HG03108 (cell line): Measurements from ENCODE around the gene KIAA1217.

Experiments
- ATAC-seq: cut with Tn5 transposase; IDR thresholded peaks from one replicate; pipeline ENCODE4 v1.9.1; 2021; ENCODE audit warnings: moderate library complexity; ENCODE audit not compliant: unreplicated experiment

KIAA1217 gene

DNA sequence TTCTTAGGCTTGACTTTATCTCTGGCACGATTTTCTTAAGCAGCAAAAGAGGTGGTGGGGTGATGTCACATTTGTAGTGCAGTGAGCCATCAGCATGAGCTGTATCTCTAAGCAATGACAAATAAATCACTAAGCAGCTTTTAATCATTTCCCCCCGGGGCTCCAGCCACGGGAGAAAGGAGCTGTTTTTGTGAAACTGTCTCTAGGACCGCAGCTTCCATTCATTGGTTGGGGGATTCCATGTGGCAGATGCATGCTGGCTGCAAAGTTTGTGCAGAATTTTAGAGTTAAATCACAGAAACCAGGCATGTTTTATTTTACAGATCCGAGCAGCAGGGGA is 464 bp downstream of the KIAA1217 start:
- peak; percentile 33 for ATAC-seq

DNA sequence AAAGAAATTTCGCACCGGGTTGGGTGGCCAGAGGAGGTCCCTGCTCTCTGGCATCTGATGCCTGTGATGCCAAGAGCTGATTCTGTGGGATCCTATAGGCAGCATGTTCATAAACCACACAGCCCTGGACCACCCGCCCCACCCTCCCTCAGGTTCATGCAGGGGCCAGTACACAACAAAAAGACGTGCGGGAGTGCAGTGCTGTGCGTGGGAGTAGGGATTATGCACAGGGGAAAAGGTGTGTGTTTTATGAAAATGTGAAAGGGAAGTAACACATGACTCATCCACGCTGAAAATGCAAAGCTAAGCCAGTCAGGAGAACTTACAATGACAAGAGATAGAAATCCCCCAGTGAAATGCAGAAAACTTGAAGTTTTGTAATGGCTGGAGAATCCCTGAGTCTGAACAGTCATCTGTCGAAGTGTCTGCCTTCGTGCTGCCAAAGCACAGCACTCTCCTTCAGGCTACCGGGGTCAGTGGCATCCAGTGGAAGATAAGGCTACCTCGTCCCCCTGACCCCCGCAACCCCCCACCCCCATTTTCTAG is 1.1 kb downstream of the KIAA1217 start:
- ATAC-seq = peak; percentile 59

DNA sequence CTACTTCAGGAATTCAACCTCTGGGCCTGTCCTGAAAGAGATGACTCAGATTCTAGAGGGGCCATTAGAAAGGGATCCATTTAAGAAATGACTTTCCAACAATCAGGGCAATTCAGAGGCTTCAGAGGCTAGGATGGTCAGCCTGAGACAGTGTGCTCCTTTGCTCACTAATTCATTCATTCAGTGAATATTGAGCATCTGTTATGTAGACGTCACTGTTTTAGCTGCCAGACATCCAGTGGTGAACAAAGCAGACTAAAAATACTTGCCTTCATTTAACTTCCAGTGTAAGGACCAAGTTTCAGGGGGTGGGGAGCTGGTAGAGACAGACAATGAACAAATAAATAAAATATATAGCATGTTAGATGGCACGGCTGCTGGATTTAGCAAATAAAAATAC is 1.6 kb downstream of the KIAA1217 start:
- ATAC-seq = no peak

DNA sequence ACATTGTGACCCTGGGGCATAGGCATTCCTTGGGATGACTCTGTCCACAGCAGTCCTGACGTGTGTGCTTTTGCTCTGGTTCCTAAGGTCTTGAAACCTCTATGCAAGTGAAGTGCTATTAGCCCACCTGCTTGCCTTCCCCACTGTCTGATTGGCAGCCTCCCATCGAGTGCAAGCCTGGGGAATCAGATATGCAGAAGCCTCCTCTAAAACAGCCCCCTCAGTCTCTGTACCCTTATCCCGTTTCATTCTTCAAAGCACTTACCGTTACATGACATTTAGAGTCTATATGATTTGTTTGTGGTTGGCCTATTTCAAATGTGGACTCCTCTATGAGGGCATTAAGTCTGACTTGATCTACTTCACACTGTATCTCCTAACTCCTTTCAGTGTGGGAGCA is 4.3 kb downstream of the KIAA1217 start:
- ATAC-seq = no peak

DNA sequence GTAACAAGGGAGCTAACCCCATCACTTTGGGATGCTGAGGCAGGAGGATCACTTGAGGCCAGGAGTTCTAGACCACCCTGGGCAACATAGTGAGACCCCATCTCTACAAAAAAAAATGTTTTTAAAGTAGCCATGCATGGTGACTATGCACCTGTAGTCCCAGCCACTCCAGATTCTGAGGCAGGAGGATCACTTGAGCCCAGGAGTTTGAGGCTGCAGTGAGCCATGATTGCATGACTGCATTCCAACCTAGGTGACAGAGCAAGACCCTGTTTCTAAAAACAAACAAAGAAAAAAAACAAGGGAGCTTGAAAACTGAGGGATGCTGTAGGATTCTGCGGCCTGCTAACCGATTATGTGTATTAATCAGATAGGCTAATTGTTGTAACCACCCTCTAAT is 4.9 kb downstream of the KIAA1217 start:
- ATAC-seq = no peak

DNA sequence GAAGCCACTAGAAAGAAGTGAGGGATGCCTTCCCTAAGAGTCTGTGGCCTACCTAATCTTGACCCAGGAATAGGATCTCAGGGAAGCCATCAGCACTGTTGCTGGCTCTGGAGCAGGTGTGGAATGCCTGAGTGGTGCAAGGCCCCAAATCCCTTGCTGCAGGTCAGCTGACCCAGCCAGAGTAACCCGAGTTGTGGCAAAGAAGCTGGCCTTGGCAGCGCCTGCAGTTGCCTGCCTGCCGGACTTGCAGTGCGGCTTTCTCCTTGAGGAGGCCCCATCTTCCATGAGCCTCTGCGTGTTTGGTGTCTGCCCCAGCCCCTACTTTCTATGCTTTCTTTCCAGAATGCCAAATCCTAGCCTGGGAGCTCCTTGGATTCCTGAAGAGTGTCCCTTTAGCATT is 5.8 kb downstream of the KIAA1217 start:
- ATAC-seq = no peak

DNA sequence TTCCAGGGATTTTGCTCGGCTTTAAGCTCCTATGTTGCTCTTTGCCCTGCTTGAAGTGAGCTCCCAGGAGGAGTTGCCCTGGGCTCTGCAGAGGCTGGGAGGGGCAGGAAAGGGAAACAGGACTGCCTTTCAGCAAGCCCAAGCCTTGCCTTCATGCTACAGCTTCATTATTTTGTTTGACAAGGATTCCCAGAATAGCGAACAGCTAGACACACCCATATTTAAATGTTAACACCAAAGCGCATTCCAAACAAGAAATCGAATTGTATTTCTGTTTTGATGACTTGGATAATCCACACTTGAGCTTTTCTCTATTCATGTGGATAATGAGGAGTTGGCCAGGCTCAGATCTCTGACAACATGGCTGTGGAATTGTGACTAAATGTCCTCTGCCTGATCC is 6.3 kb downstream of the KIAA1217 start:
- ATAC-seq = no peak

DNA sequence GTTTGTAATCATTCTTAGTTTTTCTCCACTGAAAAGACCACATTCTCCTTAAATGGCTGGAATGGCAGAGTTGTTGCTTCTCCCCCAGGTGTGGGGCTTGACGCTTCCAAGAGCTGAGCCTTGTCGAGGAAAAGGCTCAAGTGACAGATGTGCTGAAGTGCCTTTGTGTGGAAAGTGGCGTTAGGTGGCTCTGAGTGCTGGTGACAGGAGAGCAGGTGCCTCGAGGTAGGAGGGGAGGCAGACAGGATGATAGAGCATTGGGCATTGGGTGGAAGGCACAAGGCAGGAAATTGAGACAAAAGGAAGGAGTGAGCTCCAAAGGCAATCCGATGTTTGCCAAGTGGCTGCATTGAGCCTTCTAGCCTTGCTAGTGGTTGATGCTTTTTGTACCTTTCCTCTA is 6.7 kb downstream of the KIAA1217 start:
- ATAC-seq = no peak

DNA sequence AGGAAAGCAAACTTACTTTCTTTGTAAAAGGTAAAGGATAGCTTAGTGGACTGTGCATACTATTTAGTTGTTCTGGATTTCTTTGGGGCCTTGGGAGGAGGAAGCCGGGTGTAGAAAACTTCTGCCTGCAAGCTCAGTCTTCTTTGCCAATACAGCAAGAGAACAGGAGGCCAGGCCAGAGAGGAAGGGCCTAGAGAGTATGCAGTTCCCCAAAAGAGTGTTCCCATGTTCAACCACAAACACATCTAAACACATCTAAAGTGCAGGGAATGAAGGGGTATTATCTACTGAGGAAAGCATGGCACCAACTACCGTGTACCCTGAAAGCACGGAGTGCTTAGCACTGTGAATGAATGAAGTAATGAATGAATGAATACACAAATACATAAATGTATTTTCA is 11.0 kb downstream of the KIAA1217 start:
- ATAC-seq = no peak

DNA sequence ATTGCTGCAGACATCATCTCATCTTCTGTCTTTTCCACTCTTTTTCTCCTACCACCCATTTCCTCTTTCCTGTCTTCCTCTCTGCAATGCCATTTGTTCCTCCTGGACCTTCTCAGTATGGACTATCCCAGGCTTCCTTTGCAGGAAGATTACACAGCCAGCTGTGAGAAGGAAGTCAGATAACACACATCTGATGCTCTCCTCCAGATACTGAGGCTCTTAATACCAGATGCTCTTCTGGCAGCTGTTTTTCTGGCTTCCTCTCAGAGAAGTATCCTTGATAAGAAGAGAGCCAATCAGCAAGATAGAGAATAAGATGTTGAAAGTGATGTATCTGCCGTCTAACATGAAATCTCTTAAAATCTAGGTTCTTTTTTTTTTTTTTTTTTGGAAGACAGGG is 14.4 kb downstream of the KIAA1217 start:
- ATAC-seq = no peak

DNA sequence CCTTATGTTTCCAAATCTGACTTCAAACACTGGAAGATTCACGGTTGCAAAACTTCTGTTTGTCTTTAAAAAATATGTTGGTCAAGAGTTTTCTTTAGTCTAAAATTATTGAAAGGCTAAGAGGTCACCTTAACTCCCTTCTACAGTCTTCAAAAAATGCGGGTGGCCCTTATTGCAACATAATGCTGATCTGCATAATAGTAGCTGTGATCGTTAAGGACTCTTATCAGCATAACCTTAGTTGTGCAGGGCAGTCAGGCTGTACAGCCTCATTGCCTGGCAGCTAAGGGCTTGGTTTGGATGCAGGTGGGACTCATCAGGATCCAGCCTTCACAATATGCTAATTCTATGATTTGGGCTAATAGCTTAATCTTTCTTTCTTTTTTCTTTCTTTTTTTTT is 15.0 kb downstream of the KIAA1217 start:
- ATAC-seq = no peak

DNA sequence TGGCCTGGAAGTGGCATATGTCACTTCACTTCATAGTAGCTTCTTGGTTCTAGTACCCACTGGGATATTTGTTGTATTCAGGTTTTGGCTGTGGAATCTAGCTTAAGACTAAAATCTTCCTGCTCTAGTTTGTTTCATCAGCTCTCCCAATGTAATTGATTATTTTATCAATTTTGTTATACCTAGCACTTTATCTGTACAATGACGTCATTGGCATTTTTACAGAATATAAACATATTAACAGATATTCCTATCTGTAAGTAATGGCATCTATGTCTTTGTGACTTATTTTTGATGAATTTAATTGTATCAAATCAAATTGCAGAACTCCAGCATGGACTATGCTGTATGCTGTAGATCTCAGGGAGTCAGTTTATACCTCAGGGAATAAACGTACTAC is 19.7 kb downstream of the KIAA1217 start:
- no peak for ATAC-seq

DNA sequence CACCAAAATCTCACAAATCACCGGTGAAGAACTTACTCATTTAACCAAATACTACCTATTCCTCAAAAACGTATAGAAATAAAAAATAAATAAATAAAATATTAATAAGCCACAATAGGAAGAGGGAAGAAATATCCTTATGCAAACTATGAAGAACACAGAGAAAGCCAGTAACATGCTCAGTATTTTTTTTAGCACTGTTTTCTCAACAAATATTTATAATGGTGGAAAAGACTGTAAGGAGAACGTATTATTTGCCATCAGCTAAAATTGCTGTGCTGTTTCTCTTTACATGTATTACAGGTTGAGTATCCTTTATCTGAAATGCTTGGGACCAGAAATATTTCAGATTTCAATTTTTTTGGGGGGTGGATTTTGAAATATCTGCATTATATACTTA is 21.0 kb downstream of the KIAA1217 start:
- no peak for ATAC-seq

DNA sequence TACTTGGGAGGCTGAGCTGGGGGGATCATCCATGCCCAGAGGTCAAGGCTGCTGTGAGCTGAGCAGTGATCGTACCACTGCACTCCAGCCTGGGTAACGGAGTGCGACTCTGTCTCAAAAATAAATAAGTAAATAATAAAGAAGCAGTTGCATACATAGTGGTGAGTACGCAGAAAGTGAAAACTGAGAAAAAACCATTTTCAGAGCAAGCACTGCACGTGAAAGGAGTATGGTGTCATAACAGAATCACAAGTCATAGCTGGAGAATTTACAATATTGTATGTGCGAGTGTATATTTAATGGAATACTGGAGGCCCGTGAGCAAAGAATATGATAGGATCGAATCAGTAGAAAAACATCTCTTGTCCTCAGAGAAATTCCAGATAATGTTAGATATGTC is 22.3 kb downstream of the KIAA1217 start:
- no peak for ATAC-seq

DNA sequence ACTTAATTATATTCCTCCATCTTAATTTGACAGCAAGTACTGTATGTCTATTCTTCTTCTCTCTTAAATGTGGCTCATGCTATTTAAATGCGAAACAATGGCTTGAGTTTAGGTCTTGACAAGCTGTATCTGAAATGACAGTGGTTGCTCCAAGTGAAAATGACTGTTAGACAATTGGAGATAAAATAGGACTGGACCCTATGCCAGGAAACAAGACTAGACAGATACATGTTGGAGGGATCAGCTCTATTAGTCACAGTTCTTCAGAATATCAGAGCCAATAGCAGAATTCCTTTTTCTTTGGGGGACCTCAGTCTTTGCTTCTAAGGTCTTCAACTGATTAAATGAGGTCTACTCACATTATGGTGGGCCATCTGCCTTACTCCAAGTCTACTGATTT is 25.8 kb downstream of the KIAA1217 start:
- ATAC-seq = no peak

DNA sequence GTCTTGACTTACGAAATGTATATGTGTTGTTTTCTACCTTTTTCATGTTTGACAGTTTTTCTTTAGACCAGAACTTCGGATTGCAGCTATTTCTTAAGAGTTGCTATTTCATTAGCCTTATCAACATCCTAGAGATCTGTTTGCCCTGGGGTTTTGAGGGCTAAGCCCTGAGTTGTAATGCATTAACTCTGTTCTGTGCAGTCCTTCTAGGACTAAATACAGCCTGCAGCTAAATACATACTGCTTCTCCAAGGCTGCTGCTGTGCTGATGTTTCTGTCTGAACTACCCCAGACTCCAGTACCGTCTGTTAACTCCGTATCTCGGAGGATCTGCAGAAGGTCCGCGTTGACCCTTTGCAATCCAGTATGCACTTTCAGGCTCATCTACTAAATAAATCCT is 26.5 kb downstream of the KIAA1217 start:
- no peak for ATAC-seq

DNA sequence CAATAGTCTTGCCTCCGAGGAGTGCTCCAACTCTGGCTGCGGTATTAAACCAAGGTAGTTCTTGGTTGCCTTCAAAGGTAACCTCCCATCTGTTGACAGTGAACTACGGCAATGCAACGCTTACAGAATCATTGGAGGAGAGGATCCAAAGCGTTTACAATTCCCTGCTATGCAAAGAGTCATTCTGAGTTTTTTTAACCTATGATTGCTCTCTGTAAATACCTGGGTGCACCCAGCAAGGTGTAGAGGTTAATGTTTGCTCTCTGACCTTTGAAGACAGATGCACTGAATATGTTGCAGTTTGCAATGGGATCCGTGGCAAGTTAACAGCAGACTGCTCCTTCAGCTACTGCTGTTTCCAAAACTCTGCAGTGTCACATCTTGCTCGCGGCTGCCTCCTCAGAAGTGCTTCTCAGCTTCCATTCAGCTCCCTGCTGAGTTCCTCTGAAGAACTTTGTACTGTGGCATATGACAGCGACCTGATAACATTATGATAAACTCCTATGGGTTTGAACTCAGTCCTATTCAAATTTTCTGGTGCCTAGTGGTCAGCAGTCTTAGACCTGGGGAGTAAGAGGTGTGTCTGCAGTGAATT is 29.0 kb downstream of the KIAA1217 start:
- ATAC-seq = no peak

DNA sequence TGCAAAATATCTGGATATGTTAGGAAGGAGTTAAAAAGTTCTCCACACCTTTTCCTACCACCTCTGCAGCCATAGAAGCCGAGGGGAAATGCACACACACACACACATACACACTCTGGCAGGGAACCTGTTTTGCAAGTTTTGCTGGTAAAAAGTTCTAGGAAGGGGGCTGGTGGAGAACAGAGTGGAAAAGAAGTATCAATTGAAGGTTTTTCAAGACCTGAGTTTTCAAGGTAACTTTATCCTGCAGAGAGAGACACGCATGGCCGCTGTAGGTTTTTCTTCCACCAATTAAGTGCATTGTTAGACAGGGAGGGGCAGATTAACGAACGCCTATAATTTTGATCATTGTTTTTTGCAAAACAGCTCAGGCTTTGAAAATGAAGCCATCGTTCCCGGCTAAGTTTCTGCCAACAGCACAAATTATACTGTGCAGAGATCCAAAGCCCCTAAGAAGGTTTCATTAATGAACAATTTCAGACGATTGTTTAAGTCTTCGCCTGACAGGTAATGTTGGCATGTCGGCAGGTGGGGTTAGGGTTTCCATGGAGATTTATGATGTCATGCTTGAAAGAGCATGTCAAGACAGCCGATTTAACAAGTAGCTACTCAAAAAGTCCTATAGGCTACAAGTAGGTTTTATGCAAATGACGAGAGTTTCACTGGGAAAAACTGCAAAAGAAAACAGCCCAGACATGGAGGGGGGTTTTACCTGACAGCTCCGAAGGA is 29.7 kb downstream of the KIAA1217 start:
- no peak for ATAC-seq

DNA sequence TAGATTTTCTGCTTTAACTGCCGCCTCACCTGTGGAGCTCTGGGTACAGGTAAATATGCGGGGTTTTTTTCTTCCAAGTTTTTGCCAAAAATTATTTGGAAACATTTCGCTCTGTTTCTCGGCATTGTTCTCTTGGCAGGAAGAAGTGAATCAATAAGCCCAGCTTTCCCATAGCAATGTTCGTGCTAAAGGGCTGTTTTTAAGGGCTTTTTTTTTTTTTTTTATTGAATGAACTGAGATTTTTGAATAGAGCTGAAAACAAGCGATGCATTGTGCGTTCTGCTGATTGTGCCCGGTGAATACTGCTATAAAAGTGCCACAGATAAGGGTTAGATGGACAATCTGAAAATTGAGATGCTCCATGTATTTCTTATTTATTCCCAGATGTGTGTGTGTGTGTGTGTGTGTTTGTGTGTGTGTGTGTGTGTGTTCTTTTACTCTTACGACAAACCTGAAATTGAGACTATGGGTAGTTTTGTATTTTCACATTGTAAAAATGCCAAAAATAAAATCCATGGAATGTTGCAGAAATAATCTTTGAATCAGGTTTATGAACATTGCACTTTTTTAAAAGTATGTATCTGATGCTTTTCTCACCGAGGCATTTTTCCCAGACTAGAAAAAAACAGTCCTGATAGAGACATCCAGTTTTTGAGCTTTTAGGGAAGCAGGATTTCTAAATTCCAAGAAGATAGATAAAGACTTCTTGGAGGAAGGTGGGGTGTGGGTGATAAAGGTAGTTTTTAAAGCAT is 30.5 kb downstream of the KIAA1217 start:
- ATAC-seq = no peak

DNA sequence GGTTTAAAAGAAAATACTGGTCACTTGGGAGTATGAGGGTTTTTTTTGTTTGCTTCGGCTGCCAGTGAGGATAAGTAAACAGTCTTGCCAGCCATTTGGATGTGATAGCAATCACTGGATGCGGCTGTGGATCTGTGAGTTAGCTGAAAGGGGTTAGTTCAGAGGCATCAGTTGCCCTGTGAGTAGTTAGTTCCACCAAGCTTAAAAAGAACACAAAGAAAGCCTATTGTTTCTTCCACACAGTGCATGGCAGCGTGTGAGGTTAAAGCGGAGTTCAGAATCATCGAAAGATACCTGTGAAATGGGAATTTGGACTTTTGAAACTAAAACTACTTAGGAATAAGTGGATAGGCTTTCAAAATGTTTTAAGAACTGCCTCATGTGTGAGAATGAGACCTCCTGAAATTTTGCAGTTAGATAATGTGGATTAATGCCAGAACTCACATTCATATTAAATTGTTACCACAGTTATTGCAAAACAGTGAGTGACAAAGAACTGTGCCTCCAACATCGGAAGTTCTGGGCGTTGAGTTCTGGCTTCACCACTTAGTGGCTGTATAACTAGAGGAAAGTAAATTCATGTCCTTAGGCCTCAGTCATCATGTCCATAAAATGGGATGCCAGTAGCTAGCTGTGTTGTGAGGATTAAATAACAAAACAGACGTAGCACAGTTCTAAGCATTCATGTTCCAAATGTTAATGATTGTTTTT is 31.3 kb downstream of the KIAA1217 start:
- no peak for ATAC-seq

DNA sequence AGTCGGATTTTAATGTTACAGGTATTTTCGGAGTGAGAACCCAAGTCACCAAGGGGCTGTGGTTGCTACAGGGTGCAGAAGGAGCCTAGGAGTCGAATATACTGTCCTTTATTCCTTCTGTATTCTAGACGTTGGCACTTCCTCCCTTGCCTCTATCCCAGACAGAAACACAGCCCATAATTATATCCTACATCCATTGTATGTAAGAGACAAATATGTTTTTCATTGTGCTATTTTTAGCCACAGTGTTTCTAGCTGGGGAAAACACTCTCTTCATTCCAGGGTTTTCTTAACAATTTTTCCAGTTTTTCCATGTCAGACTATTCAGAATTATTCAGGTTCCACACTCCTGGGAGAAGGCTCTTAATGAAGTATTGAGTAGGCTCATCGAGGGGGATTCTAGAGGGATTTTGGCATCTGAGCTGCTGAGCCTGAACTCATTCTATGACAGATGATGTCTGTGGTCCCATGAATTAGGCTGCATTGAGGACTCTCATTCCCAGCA is 32.6 kb downstream of the KIAA1217 start:
- no peak for ATAC-seq
